Nasal cavity respiratory epithelium epithelial cell of viscerocranial mucosa (primary cell): ENCODE measurements around the gene LANCL2. TPM values are rescaled to one million over a fixed set of nuclear protein-coding genes. Genes with fewer than 3 reads are reported as not detected.

Source experiments
- total RNA-seq: library from RNA; depleted of rRNA; stranded (reverse); fragments of >200 nt; gene quantifications from 2 replicates; pipeline ENCODE4 v1.2.3, GENCODE V29; 2014

The LANCL2 gene
- total RNA-seq: 8.2 and 11.8 TPM in 2 replicates

GRCh38 chr7:55365205-55365674 is at the start of gene LANCL2:
Gene LANCL2 (plus strand): TSS chr7:55365337. CDS start chr7:55366026, 689 bp downstream.

Other genes starting within 250 kb of the LANCL2 start
- 54.3 and 88.0 TPM in 2 replicates for gene VOPP1, start 207.2 kb downstream of the LANCL2 start, total RNA-seq